KMS-11 (cell line): ENCODE measurements around the gene MRPS25.
"Not testable (repeated sequence)": the region's sequence is repeated elsewhere in the genome, so short reads cannot be mapped to it uniquely, and the experiment has no call there.

ENCODE experiments used
- H2AFZ ChIP-seq: fragments of 200-600 bp; sonication (generic); 2 replicates; pipeline ENCODE4 v1.6.1; 2016; ENCODE audit warnings: antibody characterized with exemption, mixed run types, low read depth
- H3K27ac ChIP-seq: fragments of 200-600 bp; sonication (generic); 2 replicates; pipeline ENCODE4 v1.6.1; 2016; ENCODE audit warnings: mild to moderate bottlenecking, mixed run types
- H3K27me3 ChIP-seq: fragments of 200-600 bp; sonication (generic); 2 replicates; pipeline ENCODE4 v1.6.1; 2017; ENCODE audit warnings: mild to moderate bottlenecking, low read depth, mixed run types, moderate library complexity; ENCODE audit not compliant: insufficient read depth
- H3K36me3 ChIP-seq: fragments of 200-600 bp; sonication (generic); 2 replicates; pipeline ENCODE4 v1.6.1; 2017; ENCODE audit warnings: mild to moderate bottlenecking, mixed run types; ENCODE audit not compliant: insufficient read depth
- H3K4me1 ChIP-seq: fragments of 200-600 bp; sonication (generic); 2 replicates; pipeline ENCODE4 v1.6.1; 2016; ENCODE audit warnings: mild to moderate bottlenecking, low read depth, mixed run types; ENCODE audit not compliant: poor library complexity, severe bottlenecking
- H3K4me2 ChIP-seq: fragments of 200-600 bp; sonication (generic); 2 replicates; pipeline ENCODE4 v1.7.0; 2016; ENCODE audit warnings: mild to moderate bottlenecking, mixed run types
- H3K4me3 ChIP-seq: fragments of 200-600 bp; sonication (generic); IDR thresholded peaks from 2 replicates; pipeline ENCODE4 v1.6.1; 2017; ENCODE audit warnings: low read depth, low read length, mixed read lengths; ENCODE audit not compliant: insufficient read depth
- H3K79me2 ChIP-seq: fragments of 200-600 bp; sonication (generic); 2 replicates; pipeline ENCODE4 v1.6.1; 2016; ENCODE audit warnings: low read depth, mixed run types; ENCODE audit not compliant: insufficient read depth
- H3K9ac ChIP-seq: fragments of 200-600 bp; sonication (generic); 2 replicates; pipeline ENCODE4 v1.6.1; 2016; ENCODE audit warnings: mild to moderate bottlenecking, mixed run types
- H4K20me1 ChIP-seq: fragments of 200-600 bp; sonication (generic); 2 replicates; pipeline ENCODE4 v1.6.1; 2016; ENCODE audit warnings: mild to moderate bottlenecking, mixed run types; ENCODE audit not compliant: insufficient read depth
- CTCF ChIP-seq: fragments of 200-600 bp; sonication (generic); conservative IDR thresholded peaks from 2 replicates; pipeline ENCODE4 v1.6.1; 2017; ENCODE audit warnings: low read depth, mild to moderate bottlenecking, antibody characterized with exemption, low read length, moderate library complexity, mixed read lengths

The MRPS25 gene

GRCh38 chr3:15007681-15008141 is 57.4 kb downstream of the MRPS25 start:
- H3K27ac ChIP-seq: no peak overlapping the region
- no peak overlapping the region for H2AFZ ChIP-seq
- no peak overlapping the region for H3K4me3 ChIP-seq

GRCh38 chr3:14999182-14999581 is 65.9 kb downstream of the MRPS25 start:
- not testable (repeated sequence) for H3K79me2 ChIP-seq, H3K27me3 ChIP-seq, H3K36me3 ChIP-seq

More at GRCh38 chr3:15007681-15008141, 57.4 kb downstream of the MRPS25 start:
- no peak overlapping the region for H3K9ac ChIP-seq
- H3K27me3 ChIP-seq: no peaks in the 10 kb centered on the region
- H3K79me2 ChIP-seq: no peaks in the 10 kb centered on the region
- peaks cover 3% of the 10 kb centered on the region for H3K4me1 ChIP-seq
- no peaks in the 10 kb centered on the region for H3K36me3 ChIP-seq
- no peak for TF ChIP-seq CTCF
- H4K20me1 ChIP-seq: no peaks in the 10 kb centered on the region
- no peak overlapping the region for H3K4me2 ChIP-seq

More at GRCh38 chr3:14999182-14999581, 65.9 kb downstream of the MRPS25 start:
- H4K20me1 ChIP-seq, H3K9ac ChIP-seq, H3K4me2 ChIP-seq, H2AFZ ChIP-seq, H3K27ac ChIP-seq, H3K4me3 ChIP-seq: not testable (repeated sequence)
- peaks cover 21% of the 10 kb centered on the region for H3K4me1 ChIP-seq
